T47D (cell line): ENCODE measurements around the gene RALGPS1.

Experiments
- DNase-seq, 2 experiments: peaks; one replicate each; pipeline versions ENCODE4 v3.0.0 to v3.0.0-alpha.2; 2011 to 2012; ENCODE audit warnings: low read depth in 1 of 2, low spot score in 1 of 2
- JUND ChIP-seq: IDR thresholded peaks from 2 replicates; pipeline ENCODE4 v1.6.1; 2012; ENCODE audit warnings: low read depth
- in situ Hi-C: cut with HindIII; loops from 2 replicates; pipeline ENCODE4 v1.10.0; 2016; ENCODE audit warnings: low sequenced_read_pairs, low pct_unique_long_range_greater_than_20kb

The RALGPS1 gene

GRCh38 chr9:127244609-127245601 is 330.3 kb downstream of the RALGPS1 start:
- in situ Hi-C loops: no loop called here
- DNase-seq: peak; percentile 96 to 99

DNA sequence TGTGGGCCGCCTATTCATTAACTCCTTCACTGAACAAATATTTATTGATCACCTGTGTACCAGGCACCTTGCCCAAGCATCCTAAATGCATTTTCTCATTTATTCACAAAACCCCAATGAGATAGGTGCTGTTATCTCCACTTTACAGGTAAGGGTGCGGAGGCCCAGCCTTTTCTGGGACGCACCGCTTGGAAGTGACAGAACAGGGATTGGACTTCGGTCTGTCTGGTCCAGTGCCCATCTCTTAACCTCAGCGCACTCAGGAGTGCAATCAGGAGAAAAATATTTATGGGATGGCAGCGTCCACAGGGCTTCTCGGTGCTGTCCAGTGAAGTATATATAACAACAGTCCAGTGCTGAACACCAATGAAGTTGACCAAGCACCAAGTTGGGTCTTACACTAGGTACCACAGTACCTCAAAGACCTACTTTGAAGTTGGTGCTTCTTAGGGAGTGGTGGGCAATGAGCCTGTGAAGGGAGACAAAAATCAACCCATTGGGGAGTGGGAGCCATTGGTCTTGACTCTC is 331.1 kb downstream of the RALGPS1 start:
- no peak for TF ChIP-seq JUND
- in situ Hi-C loops: no loop called here
- DNase-seq: no peak

More at GRCh38 chr9:127244609-127245601, 330.3 kb downstream of the RALGPS1 start:
- TF ChIP-seq JUND: no peak

DNA sequence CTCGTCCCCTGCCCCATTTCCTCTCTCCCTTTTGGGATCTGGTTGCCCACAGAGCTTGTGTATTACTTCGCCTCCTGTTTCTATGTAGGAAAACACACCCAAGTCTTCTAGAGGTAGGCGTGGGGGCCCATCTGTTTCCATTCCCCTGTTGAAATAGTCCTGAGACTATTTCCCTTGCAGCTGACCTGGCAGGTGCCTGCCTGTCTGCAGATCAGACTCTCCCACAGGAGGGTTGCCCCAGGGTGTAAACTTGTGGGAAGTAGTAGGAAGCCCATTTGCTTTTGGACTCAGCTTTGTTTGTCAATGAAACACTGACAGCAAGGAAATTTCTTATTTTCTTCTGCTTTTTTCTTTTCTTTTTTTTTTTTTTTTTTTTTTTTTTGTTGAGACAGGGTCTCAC is 333.7 kb downstream of the RALGPS1 start:
- in situ Hi-C loops: no loop called here
- no peak for DNase-seq
- no peak for TF ChIP-seq JUND

GRCh38 chr9:127249877-127250276 is 335.3 kb downstream of the RALGPS1 start:
- no peak for TF ChIP-seq JUND
- in situ Hi-C loops: no loop called here
- no peak for DNase-seq

- no peak for TF ChIP-seq JUND
- no peak for DNase-seq
- in situ Hi-C loops: no loop called here
Measured at GRCh38 chr9:127250896-127251391, 336.4 kb downstream of the RALGPS1 start.

DNA sequence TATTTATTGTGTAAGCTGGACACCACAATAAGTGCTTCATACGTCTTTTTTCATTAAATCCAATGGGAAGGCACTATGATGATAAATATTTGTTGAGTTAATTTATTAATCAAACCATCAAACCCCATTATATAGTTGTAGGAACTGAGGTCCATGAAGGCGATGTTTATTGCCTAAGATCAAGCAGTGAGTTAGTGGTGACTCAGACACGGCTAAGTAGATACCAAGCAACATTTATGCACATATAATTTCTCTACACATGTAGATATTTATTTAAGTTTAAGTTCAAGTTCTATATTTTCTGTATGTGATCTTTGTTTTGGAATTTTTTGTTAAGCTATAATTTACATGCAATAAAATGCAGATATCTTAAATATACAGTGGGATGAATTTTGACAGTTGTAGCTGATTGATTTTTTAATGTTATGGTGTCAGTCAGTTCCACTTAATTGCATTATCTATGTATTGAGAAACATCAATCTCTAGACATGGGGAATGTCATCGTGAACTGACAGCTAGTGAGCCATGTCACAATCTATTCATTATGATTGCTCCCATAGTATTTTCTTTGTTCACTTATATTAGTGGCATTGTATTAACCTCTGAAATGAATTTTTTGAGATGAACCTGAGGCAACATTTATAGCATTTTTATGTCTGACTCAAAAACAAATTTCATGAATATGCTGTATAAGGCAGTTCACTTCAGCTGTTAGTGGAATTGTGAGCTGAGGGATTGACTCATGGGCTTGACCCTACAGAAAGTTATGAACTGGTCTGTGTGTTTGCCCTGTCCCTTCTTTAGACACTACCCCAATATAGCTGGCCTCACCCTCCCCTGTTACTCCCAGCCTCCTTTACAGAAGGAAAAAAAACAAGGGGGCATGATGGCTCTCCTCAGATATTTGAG is 338.1 kb downstream of the RALGPS1 start:
- no peak for TF ChIP-seq JUND
- DNase-seq: no peak
- in situ Hi-C loops: no loop called here

- no peak for DNase-seq
- in situ Hi-C loops: no loop called here
- no peak for TF ChIP-seq JUND
Measured at GRCh38 chr9:127253446-127253845, 338.9 kb downstream of the RALGPS1 start.

- no peak for TF ChIP-seq JUND
- in situ Hi-C loops: no loop called here
- DNase-seq: no peak
Measured at GRCh38 chr9:127255692-127256091, 341.1 kb downstream of the RALGPS1 start.

- no peak for TF ChIP-seq JUND
- in situ Hi-C loops: no loop called here
- no peak for DNase-seq
Measured at GRCh38 chr9:127256324-127256723, 341.7 kb downstream of the RALGPS1 start.

DNA sequence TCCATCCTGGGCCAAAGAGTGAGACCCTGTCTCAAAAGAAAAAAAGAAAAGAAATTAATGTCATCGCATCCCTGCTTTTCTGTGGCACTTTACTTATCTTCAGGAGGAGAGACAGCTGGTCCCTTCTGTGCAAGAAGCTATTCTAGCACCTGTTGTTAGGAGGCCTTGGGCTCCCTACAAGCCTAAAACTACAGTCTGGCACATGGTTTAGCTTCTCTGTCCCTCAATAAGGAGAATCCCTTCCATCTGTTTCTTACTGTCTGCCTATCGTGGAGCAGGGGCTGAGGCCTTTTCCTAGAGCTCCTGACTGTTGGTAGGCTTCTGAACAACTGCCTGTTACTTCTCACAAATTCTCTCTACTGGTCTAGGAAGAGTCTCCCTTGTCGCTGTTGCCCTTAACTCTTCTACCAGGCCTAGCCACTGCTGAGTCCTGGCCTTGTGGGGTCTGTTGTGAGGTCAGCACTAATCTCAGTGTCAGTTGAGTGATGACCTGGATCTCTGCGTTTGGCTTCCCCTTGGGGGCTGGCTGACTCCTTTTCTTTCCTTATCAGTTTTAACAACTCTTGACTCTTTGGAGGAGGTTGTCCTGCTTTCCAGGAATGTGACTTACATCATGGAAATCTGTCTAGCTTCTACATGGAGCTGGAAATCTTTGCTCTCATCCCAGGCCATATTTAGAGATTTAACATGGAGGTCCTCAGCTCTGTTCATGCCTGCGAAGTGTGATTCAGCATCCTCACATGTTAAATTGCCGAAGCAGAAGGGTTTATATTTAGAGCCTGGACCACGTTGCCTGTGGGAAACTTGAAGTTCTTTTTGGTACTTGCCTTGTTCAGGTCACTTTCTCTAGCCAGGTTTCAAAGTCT is 344.3 kb downstream of the RALGPS1 start:
- DNase-seq: no peak
- in situ Hi-C loops: no loop called here
- TF ChIP-seq JUND: no peak

DNA sequence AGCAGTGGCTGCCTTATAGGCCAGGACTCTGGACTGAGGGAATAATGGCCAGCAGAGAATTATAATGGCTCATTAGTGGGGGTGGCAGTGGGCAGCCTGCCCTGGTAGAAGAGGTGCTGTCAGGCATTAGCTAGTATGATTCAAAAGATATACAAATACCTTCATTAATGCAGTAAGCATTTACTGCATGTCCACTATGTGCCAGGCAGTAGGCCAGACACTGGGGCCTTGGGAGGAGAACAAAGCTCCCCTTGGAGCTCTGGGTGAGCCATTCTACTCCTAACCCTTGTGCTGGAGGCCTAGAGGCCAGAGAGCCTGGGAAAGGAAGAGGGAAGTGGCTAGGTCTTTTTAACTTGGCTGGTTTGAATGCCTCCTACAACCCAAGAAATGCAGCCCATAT is 348.0 kb downstream of the RALGPS1 start:
- no peak for TF ChIP-seq JUND
- DNase-seq: no peak
- in situ Hi-C loops: no loop called here
